A549 treated with CORT108297 at 1 μM for 4 hours (cell line): ENCODE measurements around the gene ZNHIT3. TPM values are rescaled to one million over a fixed set of nuclear protein-coding genes. Genes with fewer than 3 reads are reported as not detected.

Experiments used
- total RNA-seq: library from RNA; stranded (reverse); fragments of 200-300 nt; extraction: Qiagen RNA extraction; gene quantifications from 5 replicates; pipeline ENCODE4 v1.2.3, GENCODE V29; 2022

ZNHIT3 gene
- 81.1 to 88.2 TPM (median 82.9 TPM) in 5 replicates for total RNA-seq

GRCh38 chr17:36486204-36487194 is at the start of gene ZNHIT3:
ZNHIT3 (plus strand) TSS chr17:36486681; CDS start chr17:36486700, 19 bp downstream.

GRCh38 chr17:36534840-36535668 is 48.6 kb downstream of the ZNHIT3 start, which contains the start of the genes MYO19 and PIGW:
MYO19 (minus strand) TSS chr17:36534868; CDS start chr17:36532538, 2,330 bp downstream.
PIGW (plus strand) TSS chr17:36534987; CDS start chr17:36537102, 2,115 bp downstream.

DNA sequence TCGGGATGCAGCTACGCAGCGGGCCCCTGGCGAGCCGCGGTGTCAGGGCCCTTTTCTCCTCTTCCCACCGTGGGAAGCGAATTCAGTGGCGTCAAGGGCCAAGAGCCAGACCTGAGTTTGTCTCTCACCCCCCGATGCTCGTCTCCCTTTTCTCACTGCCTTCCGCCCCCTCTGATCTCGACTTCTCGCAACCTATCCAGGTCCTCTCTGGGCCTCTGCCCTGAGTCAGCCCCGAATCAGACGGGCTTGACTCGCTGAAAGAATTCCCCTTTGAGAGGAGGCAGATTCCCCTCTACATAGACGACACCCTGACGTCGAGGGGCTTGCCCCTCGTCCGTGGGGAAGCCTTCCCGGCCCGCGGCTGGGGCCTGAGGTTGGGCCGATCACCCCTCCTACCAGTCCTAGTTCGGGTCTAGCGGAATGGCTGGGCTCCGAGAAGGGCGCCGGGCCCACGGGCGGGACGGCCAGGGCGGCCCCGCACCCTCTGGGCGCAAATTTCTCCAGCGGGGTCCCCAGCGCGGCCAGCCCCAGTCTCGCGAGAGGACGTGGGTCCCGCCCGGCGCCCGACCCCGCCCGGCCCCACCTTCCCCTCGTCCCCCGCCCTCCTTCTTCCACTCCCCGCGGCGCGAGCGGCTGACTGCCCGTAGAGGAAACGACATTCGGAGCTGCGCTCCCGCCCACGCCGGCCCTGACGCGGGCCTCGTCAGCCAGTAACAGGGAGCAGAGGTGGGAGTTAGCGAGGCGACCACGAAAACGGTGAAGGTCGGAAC is 58.0 kb downstream of the ZNHIT3 start, which contains the start of gene GGNBP2:
GGNBP2 (plus strand) TSS at position 613 of the 770 bp plus-strand sequence. CDS start 806 bp downstream, outside the sequence.

Other genes starting within 250 kb of the ZNHIT3 start
- gene TBC1D3I, start 222.1 kb upstream of the ZNHIT3 start, total RNA-seq: 0.08 to 0.36 TPM (median 0.14 TPM) in 5 replicates
- gene TBC1D3G, start 162.8 kb upstream of the ZNHIT3 start, total RNA-seq: not detected in 5 replicates
- not detected in 5 replicates for gene TBC1D3H, start 98.2 kb upstream of the ZNHIT3 start, total RNA-seq
- 52.3 to 68.3 TPM (median 60.5 TPM) in 5 replicates for gene MYO19, start 48.2 kb downstream of the ZNHIT3 start, total RNA-seq
- 22.8 to 30.4 TPM (median 25.1 TPM) in 5 replicates for gene PIGW, start 48.3 kb downstream of the ZNHIT3 start, total RNA-seq
- 54.4 to 68.7 TPM (median 62.3 TPM) in 5 replicates for gene GGNBP2, start 58.2 kb downstream of the ZNHIT3 start, total RNA-seq
- gene DHRS11, start 105.2 kb downstream of the ZNHIT3 start, total RNA-seq: 5.4 to 10.6 TPM (median 8.8 TPM) in 5 replicates
- 14.1 to 20.5 TPM (median 19.6 TPM) in 5 replicates for gene MRM1, start 114.9 kb downstream of the ZNHIT3 start, total RNA-seq